Measurements from ENCODE around the gene ACTC1. TPM values are rescaled to one million over a fixed set of nuclear protein-coding genes. Genes with fewer than 3 reads are reported as not detected.

Gene ACTC1
- total and polyA plus RNA-seq, 2 experiments from 2014 or later, result 26.2 to 35.9 TPM

DNA sequence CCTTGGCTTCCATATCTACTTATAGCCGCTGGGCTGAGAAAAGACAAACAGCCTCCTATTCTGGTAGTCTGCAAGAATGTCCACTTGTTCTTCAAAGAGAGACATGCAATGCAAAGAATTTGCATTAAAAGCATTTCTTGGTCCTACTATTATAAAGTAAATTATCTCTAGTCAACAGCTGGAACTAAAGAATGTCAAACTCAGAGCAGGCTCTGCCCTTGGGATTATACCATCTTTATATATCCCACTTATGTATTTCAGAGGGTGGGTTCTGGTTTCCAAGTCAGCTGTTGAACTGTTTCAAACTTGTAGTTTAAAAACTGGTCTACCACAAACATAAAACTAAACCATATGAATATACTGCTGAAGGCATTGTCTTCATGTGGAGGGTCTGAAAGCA is 7.0 kb upstream of the ACTC1 start:
- Histone ChIP-seq H3K27ac (ENCODE audit: low read depth) (no peak overlapping the region), H3K36me3 (ENCODE audit: insufficient read depth) (no peaks in the 10 kb centered on the region), H3F3A (replicated peaks; ENCODE audit: low read depth) (no peaks in the 10 kb centered on the region), H3K4me2 (no peak overlapping the region), H3K79me2 (replicated peaks; ENCODE audit: insufficient read depth) (no peaks in the 10 kb centered on the region), H3K27me3 (ENCODE audit: insufficient read depth) (no peaks in the 10 kb centered on the region), H3K4me3 (no peak overlapping the region), H2AFZ (no peak overlapping the region), H3K9me2 (ENCODE audit: insufficient read depth) (0 out of 2 replicates have a peak, but pooled peaks cover 4% of the 10 kb centered on the region), H4K20me1 (replicated peaks; ENCODE audit: insufficient read depth) (no peaks in the 10 kb centered on the region), H3K4me1 (ENCODE audit: insufficient read depth) (peaks cover 9% of the 10 kb centered on the region; the same call in 1 of the 2 replicates)
- H3K27me3 Mint-ChIP-seq (ENCODE audit: insufficient read depth, low read depth, poor library complexity), result no peaks in the 10 kb centered on the region
- TF ChIP-seq STAT1 (IDR thresholded peaks at IDR 0.05; ENCODE audit: unreplicated experiment), result no peak
- TF ChIP-seq ZNF462 (CRISPR knock-in tag; IDR thresholded peaks at IDR 0.05), result no peak
- TF ChIP-seq, protein P1, sequence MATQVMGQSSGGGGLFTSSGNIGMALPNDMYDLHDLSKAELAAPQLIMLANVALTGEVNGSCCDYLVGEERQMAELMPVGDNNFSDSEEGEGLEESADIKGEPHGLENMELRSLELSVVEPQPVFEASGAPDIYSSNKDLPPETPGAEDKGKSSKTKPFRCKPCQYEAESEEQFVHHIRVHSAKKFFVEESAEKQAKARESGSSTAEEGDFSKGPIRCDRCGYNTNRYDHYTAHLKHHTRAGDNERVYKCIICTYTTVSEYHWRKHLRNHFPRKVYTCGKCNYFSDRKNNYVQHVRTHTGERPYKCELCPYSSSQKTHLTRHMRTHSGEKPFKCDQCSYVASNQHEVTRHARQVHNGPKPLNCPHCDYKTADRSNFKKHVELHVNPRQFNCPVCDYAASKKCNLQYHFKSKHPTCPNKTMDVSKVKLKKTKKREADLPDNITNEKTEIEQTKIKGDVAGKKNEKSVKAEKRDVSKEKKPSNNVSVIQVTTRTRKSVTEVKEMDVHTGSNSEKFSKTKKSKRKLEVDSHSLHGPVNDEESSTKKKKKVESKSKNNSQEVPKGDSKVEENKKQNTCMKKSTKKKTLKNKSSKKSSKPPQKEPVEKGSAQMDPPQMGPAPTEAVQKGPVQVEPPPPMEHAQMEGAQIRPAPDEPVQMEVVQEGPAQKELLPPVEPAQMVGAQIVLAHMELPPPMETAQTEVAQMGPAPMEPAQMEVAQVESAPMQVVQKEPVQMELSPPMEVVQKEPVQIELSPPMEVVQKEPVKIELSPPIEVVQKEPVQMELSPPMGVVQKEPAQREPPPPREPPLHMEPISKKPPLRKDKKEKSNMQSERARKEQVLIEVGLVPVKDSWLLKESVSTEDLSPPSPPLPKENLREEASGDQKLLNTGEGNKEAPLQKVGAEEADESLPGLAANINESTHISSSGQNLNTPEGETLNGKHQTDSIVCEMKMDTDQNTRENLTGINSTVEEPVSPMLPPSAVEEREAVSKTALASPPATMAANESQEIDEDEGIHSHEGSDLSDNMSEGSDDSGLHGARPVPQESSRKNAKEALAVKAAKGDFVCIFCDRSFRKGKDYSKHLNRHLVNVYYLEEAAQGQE (IDR thresholded peaks at IDR 0.05; ENCODE audit: unreplicated experiment), result no peak
- TF ChIP-seq EZH2phosphoT487 (IDR thresholded peaks at IDR 0.05; ENCODE audit: unreplicated experiment), result no peak
- no peak for TF ChIP-seq CREB1 (CRISPR knock-in tag; IDR thresholded peaks at IDR 0.05; ENCODE audit: low read depth)
- TF ChIP-seq ETS1 (IDR thresholded peaks at IDR 0.05), result no peak
- TF ChIP-seq NANOG (IDR thresholded peaks at IDR 0.05; ENCODE audit: borderline replicate concordance), result no peak
- no peak for TF ChIP-seq ZNF331 (CRISPR knock-in tag; IDR thresholded peaks at IDR 0.05; ENCODE audit: low read depth)
- TF ChIP-seq JUNB (IDR thresholded peaks at IDR 0.05; ENCODE audit: unreplicated experiment), result no peak
- TF ChIP-seq, protein P2, sequence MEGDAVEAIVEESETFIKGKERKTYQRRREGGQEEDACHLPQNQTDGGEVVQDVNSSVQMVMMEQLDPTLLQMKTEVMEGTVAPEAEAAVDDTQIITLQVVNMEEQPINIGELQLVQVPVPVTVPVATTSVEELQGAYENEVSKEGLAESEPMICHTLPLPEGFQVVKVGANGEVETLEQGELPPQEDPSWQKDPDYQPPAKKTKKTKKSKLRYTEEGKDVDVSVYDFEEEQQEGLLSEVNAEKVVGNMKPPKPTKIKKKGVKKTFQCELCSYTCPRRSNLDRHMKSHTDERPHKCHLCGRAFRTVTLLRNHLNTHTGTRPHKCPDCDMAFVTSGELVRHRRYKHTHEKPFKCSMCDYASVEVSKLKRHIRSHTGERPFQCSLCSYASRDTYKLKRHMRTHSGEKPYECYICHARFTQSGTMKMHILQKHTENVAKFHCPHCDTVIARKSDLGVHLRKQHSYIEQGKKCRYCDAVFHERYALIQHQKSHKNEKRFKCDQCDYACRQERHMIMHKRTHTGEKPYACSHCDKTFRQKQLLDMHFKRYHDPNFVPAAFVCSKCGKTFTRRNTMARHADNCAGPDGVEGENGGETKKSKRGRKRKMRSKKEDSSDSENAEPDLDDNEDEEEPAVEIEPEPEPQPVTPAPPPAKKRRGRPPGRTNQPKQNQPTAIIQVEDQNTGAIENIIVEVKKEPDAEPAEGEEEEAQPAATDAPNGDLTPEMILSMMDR (conservative IDR thresholded peaks at IDR 0.05; ENCODE audit: low read depth in 2 of 2), result no peak
- no peak for TF ChIP-seq EZH2 (IDR thresholded peaks at IDR 0.05; ENCODE audit: low read depth, unreplicated experiment)
- no peak for TF ChIP-seq POLR2AphosphoS5 (IDR thresholded peaks at IDR 0.05; ENCODE audit: low read depth)
- TF ChIP-seq ZNF114 (CRISPR knock-in tag; IDR thresholded peaks at IDR 0.05), result no peak
- peaks cover 6% of the 10 kb centered on the region; the same call in 1 of the 3 replicates for H3K36me3 Mint-ChIP-seq (ENCODE audit: low read depth)
- ATAC-seq (no peak), DNase-seq (ENCODE audit: low spot score) (no peak)
- no peak overlapping the region for H3K4me3 Mint-ChIP-seq
- H3K27ac Mint-ChIP-seq, result no peak overlapping the region
- peaks cover 6% of the 10 kb centered on the region for H3K9me3 Mint-ChIP-seq
- H3K4me1 Mint-ChIP-seq, result peaks cover 14% of the 10 kb centered on the region
